ENCODE results near the gene FBXL5.

FBXL5 gene

DNA sequence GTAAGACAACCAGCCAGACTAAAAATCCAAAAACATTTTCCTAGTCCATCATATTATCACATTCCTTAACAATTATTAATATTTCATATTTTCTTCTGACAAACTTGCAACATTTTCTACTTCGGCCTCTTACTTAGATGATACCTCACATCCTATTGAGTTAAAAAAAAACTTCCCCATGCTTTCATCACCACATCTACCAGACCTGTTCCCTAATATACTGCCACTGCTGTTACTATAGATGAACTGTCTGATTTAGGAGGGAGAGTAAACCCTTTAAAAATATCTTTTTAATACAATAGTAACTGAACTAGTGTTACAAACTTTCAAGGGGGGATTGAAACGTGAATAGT lies 28.0 kb upstream of the FBXL5 start:
- Mint-ChIP-seq H3K27me3 (peaks cover 4% of the 10 kb centered on the region), H3K9me3 (no peaks in the 10 kb centered on the region), H3K4me3 (peak overlapping the region; percentile 15), H3K4me1 (peaks cover 32% of the 10 kb centered on the region), H3K36me3 (ENCODE audit: low read depth) (peaks cover 30% of the 10 kb centered on the region), H3K27ac (no peak overlapping the region)
- no peak for DNase-seq
- no peak for ATAC-seq

DNA sequence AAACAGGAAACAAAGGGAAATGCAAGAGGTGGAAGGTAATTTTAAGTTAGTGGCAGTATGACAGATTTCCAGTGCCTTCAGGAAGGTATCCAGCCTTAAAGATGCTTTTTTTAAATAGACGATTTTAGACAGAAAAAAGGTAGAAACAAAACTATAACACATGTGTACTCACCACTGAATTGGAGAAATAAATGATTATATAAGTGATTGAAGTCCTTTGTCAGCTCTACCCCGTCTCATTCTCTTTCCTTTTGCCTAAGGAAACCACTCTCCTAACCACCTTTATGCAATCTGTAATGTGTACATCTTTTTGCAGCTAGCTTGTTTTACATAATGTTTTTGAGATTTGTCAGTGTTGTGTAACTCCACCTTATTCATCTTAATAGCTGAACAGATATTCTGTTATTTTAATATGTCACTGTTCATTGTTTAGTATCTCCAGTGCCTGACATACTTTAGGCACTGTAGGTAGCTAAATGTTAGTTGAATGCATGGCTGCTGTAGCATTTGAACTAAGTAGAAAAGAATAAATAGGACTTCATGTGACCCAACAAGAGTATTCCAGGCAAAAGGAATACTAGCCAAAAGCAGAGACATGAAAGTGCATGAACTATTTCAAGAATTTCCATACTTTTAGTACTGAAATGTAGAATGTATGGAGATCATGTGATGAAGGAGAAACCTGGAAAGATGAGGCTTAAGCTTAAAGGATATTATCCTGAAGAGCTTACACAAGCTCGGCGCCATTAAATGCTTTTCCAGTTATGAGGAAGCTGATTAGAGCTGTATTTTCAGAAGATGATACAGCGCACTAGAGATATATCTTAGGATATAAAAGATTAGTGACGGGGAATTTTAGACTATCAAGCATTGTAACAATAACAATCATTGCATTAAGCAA lies 27.3 kb upstream of the FBXL5 start:
- no peak for ATAC-seq
- Mint-ChIP-seq H3K4me1 (peaks cover 36% of the 10 kb centered on the region), H3K4me3 (peak overlapping the region; percentile 99), H3K27ac (peak overlapping the region; percentile 99), H3K27me3 (peaks cover 4% of the 10 kb centered on the region), H3K36me3 (ENCODE audit: low read depth) (peaks cover 28% of the 10 kb centered on the region), H3K9me3 (no peaks in the 10 kb centered on the region)
- DNase-seq: no peak

DNA sequence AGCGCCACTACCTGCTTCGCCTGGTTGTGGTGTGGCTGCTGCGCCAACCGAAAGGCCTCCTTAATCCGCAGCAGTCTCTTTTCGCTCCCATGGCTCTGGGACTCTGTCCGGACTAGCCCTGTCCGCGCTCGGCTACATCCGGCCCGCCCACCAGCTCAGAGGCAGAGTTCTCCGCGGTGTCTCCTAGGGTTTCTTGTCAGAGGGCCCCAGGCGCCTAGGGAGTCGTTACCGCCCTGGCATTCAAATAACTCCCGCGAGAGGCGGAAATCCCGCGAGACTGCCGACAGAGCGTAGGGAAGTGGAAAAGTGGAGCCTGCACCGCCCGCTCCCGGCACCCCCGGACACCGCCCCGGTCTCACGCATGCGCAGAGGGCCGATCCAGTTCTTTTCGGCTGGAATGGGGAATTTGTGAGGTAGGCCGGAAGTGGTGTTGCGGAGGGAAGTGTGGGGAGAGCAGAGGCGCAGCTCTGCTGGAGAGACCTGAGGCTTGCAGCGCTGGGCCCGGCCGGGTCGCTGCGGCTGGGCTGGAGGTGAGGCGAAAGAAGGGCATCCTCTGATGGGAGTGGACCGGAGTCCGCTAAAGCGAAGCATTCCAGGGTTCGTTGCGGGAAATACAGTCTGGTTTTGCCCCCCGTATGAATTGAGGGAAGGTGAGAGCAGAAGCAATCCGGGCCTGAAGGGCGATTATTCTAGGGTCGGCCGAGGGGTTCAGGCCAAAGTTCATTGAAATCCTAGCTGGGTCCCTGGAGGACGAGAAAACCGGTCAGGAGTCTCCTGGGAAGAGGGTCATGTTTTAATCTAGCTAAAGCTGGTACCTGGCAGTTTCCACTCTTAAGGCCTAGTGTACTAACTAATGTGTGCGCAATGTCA lies 26.4 kb upstream of the FBXL5 start, which contains the start of gene FAM200B:
Gene FAM200B, plus strand, starts transcription at position 456 of the 870 bp plus-strand sequence. CDS start 5,151 bp downstream, outside the sequence.
- DNase-seq: peak; percentile 100
- Mint-ChIP-seq H3K36me3 (ENCODE audit: low read depth) (peaks cover 27% of the 10 kb centered on the region), H3K9me3 (no peaks in the 10 kb centered on the region), H3K27ac (peak within 1 kb of the TSS; percentile 99), H3K4me3 (peak within 1 kb of the TSS; percentile 99), H3K4me1 (peaks cover 39% of the 10 kb centered on the region), H3K27me3 (peaks cover 4% of the 10 kb centered on the region)
- ATAC-seq: peak; percentile 98

DNA sequence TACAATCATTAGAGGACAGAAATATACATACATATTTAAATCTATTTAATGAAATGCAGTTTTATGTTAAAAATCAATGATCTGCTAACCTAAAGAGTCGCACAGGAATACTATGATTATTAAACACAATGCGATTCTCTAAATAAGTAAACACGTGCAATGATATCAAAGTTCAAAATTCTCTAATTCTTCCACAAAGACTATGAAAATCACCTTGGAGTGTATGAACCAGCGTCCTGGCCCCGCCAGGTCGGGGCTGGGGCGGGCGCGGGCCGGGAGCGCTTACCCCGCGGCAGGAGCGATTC lies 25.9 kb upstream of the FBXL5 start:
- no peak for ATAC-seq
- H3K4me1 Mint-ChIP-seq: peaks cover 39% of the 10 kb centered on the region
- peaks cover 4% of the 10 kb centered on the region for H3K27me3 Mint-ChIP-seq

DNA sequence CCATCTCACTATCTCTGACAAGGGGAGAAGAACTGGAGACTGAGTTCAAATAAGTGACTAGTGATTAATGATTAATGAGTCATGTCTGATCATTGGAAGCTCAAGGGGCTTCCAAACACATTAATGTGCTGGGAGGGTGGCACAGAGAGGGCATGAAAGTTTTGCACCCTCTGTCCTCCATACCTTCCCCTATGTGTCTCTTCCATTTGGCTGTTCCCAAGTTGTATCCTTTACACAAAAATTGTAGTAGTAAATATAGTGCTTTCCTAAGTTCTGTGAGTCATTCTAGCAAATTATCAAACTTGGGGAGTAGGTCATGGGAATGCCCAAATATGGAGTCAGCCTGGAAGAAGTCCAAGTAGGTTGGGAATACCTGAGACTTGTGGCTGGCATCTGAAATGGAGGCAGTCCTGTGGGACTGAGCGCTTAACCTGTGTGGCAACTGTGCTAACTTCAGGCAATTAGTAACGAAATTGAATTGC lies 22.4 kb upstream of the FBXL5 start:
- Mint-ChIP-seq H3K4me1 (peaks cover 32% of the 10 kb centered on the region), H3K9me3 (no peaks in the 10 kb centered on the region), H3K27me3 (peaks cover 4% of the 10 kb centered on the region), H3K36me3 (ENCODE audit: low read depth) (peaks cover 15% of the 10 kb centered on the region), H3K4me3 (no peak overlapping the region), H3K27ac (no peak overlapping the region)
- ATAC-seq: no peak
- DNase-seq: no peak

More for the DNA sequence above, 25.9 kb upstream of the FBXL5 start:
- Mint-ChIP-seq H3K36me3 (ENCODE audit: low read depth) (peaks cover 22% of the 10 kb centered on the region), H3K9me3 (no peaks in the 10 kb centered on the region), H3K27ac (peak overlapping the region; percentile 99), H3K4me3 (peak overlapping the region; percentile 99)
- DNase-seq: no peak

DNA sequence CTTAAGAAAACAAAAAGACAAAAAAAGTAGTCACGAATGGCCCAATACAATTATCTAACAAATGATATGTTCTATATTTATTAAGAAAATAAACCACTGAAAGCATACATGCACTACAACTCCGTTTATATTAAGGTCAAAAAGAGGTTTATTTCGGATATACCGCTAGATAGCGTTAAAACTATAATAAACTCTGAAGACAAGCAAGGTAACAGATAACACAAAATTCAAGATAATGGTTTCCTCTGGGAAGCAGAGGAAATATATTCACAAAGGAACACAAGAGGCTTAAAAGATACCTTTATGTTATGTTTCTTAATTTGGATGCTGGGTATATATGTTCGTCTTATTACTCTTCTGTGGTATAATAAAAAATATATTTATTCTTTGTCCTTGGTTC lies 21.7 kb upstream of the FBXL5 start:
- no peak overlapping the region for H3K4me3 Mint-ChIP-seq
- H3K4me1 Mint-ChIP-seq: peaks cover 25% of the 10 kb centered on the region
- no peak for DNase-seq
- no peak for ATAC-seq
- H3K36me3 Mint-ChIP-seq (ENCODE audit: low read depth): peaks cover 14% of the 10 kb centered on the region
- no peaks in the 10 kb centered on the region for H3K9me3 Mint-ChIP-seq
- H3K27ac Mint-ChIP-seq: no peak overlapping the region
- H3K27me3 Mint-ChIP-seq: peaks cover 4% of the 10 kb centered on the region

DNA sequence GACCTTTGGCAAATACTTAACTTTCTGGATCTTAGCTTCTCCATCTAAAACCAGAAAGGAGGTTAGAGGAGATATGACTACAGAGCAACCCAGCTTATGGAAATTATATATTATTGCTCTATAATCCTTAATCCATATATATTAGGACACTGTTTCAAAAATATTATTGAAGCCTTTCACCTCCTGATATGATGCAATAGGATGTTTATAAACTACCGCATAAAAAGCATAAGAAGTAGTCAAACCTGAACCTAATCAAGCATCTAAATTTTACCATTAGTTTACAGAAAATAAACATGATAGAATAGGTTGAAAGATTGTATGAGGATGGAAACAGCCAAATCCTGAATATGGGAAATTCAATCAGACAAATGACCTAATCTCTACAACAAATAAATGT lies 20.9 kb upstream of the FBXL5 start:
- Mint-ChIP-seq H3K27me3 (peaks cover 4% of the 10 kb centered on the region), H3K4me1 (peaks cover 21% of the 10 kb centered on the region), H3K27ac (no peak overlapping the region), H3K4me3 (no peak overlapping the region), H3K9me3 (no peaks in the 10 kb centered on the region), H3K36me3 (ENCODE audit: low read depth) (peaks cover 7% of the 10 kb centered on the region)
- DNase-seq: no peak
- no peak for ATAC-seq

DNA sequence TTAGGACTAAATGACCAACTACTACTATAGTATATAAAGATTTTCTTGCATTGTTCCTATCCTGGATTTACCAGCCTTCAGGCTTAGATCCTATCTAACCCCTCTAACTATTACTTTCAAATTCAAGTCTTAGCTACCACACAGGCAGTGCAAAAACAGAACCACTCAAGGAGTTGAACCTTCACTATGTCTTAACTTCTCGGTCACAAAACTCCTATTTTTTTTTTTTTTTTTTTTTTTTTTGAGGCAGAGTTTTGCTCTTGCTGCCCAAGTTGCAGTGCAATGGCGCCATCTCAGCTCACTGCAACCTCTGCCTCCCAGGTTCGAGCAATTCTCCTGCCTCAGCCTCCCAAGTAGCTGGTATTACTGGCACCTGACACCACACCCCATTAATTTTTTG lies 20.2 kb upstream of the FBXL5 start:
- DNase-seq (no peak), ATAC-seq (no peak)
- Mint-ChIP-seq H3K4me1 (peaks cover 21% of the 10 kb centered on the region), H3K4me3 (no peak overlapping the region), H3K27me3 (peaks cover 4% of the 10 kb centered on the region), H3K27ac (no peak overlapping the region), H3K36me3 (ENCODE audit: low read depth) (peaks cover 7% of the 10 kb centered on the region), H3K9me3 (no peaks in the 10 kb centered on the region)

DNA sequence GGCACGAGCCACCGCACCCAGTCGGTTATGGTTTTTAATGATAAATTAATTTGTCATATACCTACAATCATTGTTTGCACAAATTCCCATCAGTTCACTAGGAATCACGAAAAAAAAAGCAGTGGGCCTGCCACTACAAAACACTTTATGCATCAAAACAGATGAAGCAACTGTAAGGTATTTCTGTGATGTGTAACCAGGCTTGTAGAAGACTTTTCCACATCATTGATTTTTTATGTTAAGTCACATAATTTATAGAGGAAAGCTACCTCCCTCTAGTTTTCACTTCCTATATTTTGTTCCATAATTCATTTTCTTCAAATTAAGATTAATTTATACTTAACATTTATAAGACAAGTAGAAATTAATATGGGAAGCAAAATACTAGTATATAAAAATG lies 19.8 kb upstream of the FBXL5 start:
- H3K4me3 Mint-ChIP-seq: no peak overlapping the region

DNA sequence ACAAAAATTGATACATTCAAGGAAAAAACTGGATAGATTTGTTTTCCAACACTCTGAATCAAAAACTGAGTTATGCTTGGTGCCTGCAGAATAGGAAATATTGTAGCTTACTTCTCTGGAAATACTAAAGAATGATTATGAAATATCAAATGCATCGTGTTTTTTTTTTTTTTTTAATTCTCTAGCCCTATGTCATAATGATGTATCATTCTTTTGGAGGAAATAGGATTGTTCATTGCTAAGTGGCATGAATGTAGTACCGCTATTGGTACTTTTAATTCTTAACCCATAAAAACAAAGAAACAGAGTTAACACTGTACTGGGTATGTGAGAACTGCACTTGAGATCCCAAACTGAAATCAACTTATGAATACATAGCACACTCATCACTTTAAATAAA lies 18.9 kb upstream of the FBXL5 start:
- ATAC-seq (no peak), DNase-seq (no peak)
- no peaks in the 10 kb centered on the region for H3K27me3 Mint-ChIP-seq
- no peak overlapping the region for H3K4me3 Mint-ChIP-seq
- no peaks in the 10 kb centered on the region for H3K9me3 Mint-ChIP-seq
- H3K4me1 Mint-ChIP-seq: peaks cover 12% of the 10 kb centered on the region
- no peaks in the 10 kb centered on the region for H3K36me3 Mint-ChIP-seq (ENCODE audit: low read depth)
- no peak overlapping the region for H3K27ac Mint-ChIP-seq

More for the DNA sequence above, 19.8 kb upstream of the FBXL5 start:
- ATAC-seq: no peak
- peaks cover 4% of the 10 kb centered on the region for H3K36me3 Mint-ChIP-seq (ENCODE audit: low read depth)
- H3K4me1 Mint-ChIP-seq: peaks cover 18% of the 10 kb centered on the region
- no peak for DNase-seq
- H3K9me3 Mint-ChIP-seq: no peaks in the 10 kb centered on the region
- peaks cover 4% of the 10 kb centered on the region for H3K27me3 Mint-ChIP-seq
- no peak overlapping the region for H3K27ac Mint-ChIP-seq

DNA sequence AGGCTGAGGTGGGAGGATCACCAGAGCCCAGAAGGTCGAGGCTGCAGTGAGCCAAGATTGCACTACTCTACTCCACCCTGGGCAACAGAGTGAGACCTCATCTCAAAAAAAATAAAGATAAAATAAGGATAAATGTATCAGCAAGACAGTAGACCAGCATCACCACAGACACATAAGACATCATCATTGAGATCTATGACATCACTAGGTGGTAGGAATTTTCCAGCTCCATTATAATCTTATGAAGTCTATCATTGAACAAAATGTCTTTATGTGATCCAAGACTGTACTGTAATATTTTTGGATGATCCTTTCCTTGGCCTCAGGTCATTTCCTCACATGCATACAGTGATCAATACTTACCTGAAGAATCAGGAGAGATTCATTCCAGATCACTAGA lies 18.2 kb upstream of the FBXL5 start:
- no peak for DNase-seq
- Mint-ChIP-seq H3K36me3 (ENCODE audit: low read depth) (no peaks in the 10 kb centered on the region), H3K27me3 (no peaks in the 10 kb centered on the region), H3K4me1 (peaks cover 12% of the 10 kb centered on the region), H3K9me3 (no peaks in the 10 kb centered on the region), H3K27ac (no peak overlapping the region), H3K4me3 (no peak overlapping the region)
- ATAC-seq: no peak

DNA sequence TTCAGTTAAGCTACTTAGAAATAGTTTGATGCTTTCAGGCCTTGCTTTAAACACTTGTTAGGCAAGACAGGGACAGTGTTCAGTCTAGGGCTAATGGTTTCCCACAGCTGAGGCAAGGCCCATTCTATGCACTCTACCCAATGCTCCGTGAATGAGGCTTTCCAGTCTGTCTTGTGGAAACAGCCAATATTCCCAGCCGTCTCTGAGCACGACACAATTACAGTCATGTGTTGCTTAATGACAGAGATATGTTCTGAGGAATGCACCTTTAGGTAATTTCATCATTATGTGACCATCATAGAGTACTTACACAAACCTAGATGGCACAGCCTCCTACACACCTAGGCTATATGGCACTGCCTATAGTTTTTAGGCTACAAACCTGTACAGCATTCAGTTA lies 16.9 kb upstream of the FBXL5 start:
- ATAC-seq: no peak
- Mint-ChIP-seq H3K4me1 (peaks cover 5% of the 10 kb centered on the region), H3K27ac (no peak overlapping the region)

DNA sequence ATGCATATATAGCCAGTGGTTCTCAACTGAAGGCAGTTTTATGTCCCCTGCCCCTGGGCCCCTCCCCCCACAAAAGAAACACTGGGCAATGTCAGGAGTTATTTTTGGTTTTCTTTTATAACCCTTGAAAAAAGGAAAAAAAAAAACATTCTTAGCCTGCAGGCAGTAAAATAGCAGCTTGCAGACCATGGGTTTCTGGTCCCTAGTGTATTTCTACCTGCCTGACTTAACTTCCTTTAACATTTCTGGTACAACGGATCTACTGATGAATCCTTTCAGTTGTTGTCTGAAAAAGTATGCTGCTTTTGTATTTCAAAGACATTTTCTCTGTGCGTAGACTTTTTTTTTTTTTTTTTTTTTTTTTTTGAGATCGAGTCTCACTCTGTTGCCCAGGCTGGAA lies 15.4 kb upstream of the FBXL5 start:
- Mint-ChIP-seq H3K36me3 (ENCODE audit: low read depth) (peaks cover 9% of the 10 kb centered on the region), H3K4me3 (no peak overlapping the region), H3K27ac (no peak overlapping the region), H3K4me1 (peaks cover 13% of the 10 kb centered on the region), H3K9me3 (no peaks in the 10 kb centered on the region), H3K27me3 (no peaks in the 10 kb centered on the region)
- DNase-seq (no peak), ATAC-seq (no peak)

More for the DNA sequence above, 16.9 kb upstream of the FBXL5 start:
- H3K4me3 Mint-ChIP-seq: no peak overlapping the region
- H3K36me3 Mint-ChIP-seq (ENCODE audit: low read depth): no peaks in the 10 kb centered on the region
- DNase-seq: no peak
- H3K27me3 Mint-ChIP-seq: no peaks in the 10 kb centered on the region
- H3K9me3 Mint-ChIP-seq: no peaks in the 10 kb centered on the region

DNA sequence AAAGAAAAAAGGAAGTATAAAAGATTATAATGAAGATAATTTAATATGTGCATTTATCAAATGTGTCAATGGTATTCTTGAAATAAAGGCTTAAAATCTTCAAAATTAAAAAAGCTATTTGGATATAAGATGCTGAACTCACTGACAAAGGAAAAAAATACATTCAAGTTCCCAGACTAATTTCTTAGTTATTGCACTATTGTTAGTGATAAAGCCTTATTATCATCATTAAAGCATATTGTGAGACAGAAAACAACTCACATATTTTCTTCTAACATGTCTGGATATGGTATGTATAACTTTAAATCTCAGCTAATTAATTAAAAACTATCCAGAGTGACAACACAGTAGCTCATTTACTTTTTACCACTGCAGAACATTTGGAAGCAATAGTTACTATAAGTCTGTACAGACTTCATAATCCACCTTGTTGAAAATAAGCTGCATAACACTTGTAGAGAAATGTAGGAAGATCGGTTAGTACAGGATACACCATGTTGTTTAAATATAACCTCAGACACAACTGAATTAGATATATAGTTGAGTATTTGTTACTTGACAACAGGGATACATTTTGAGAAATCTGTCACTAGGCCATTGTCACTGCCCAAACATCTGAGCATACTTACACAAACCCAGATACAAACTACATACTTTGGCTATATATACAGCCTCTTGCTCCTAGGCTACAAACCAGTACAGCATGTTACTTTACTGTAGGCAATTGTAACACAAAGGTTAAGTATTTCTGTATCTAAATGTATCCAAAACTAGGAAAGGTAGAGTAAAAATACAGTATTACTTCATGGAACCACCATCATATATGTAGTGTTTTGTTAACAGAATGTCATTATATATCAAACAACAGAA lies 13.6 kb upstream of the FBXL5 start:
- Mint-ChIP-seq H3K36me3 (ENCODE audit: low read depth) (peaks cover 9% of the 10 kb centered on the region), H3K27ac (no peak overlapping the region), H3K4me1 (peaks cover 10% of the 10 kb centered on the region), H3K9me3 (no peaks in the 10 kb centered on the region), H3K27me3 (no peaks in the 10 kb centered on the region), H3K4me3 (no peak overlapping the region)
- DNase-seq: no peak
- no peak for ATAC-seq

Measured in activated naive CD8-positive, alpha-beta T cell treated with anti-CD3 and anti-CD28 coated beads, Interleukin-2, amount 50 U/mL, for 24 hours (primary cell).